ENCODE measurements around the gene GLI2. TPM values are rescaled to one million over a fixed set of nuclear protein-coding genes. Genes with fewer than 3 reads are reported as not detected.
A peak's percentile ranks its signal among the peaks of the same experiment; 100 is the strongest.

Gene GLI2
- total RNA-seq, 2 experiments from 2014 or later: not detected

- Mint-ChIP-seq H3K4me3 (no peak overlapping the region), H3K36me3 (ENCODE audit: low read depth) (no peaks in the 10 kb centered on the region), H3K9me3 (ENCODE audit: low read depth) (no peaks in the 10 kb centered on the region), H3K4me1 (no peaks in the 10 kb centered on the region), H3K27ac (no peak overlapping the region), H3K27me3 (peaks cover 8% of the 10 kb centered on the region)
- ChIA-PET CTCF (no interaction called here), POLR2A (no interaction called here)
- intact Hi-C loops (cut with DNase I, micrococcal nuclease): no loop called here
- ATAC-seq: no peak
- DNase-seq: no peak
Measured at GRCh38 chr2:120748741-120749140, 13.1 kb downstream of the GLI2 start.

- H3K27me3 Mint-ChIP-seq: peaks cover 7% of the 10 kb centered on the region
- intact Hi-C loops (cut with DNase I, micrococcal nuclease): no loop called here
- no peaks in the 10 kb centered on the region for H3K4me1 Mint-ChIP-seq
- H3K36me3 Mint-ChIP-seq (ENCODE audit: low read depth): no peaks in the 10 kb centered on the region
- ChIA-PET CTCF (no interaction called here), POLR2A (no interaction called here)
- ATAC-seq: no peak
- no peak overlapping the region for H3K4me3 Mint-ChIP-seq
- H3K27ac Mint-ChIP-seq: no peak overlapping the region
- no peaks in the 10 kb centered on the region for H3K9me3 Mint-ChIP-seq (ENCODE audit: low read depth)
- no peak for DNase-seq
Measured at GRCh38 chr2:120749506-120750431, 14.1 kb downstream of the GLI2 start.

GRCh38 chr2:120750488-120751210 lies 15.0 kb downstream of the GLI2 start:
- intact Hi-C loops (cut with DNase I, micrococcal nuclease): no loop called here
- H3K36me3 Mint-ChIP-seq (ENCODE audit: low read depth): no peaks in the 10 kb centered on the region
- H3K27me3 Mint-ChIP-seq: peaks cover 8% of the 10 kb centered on the region
- no peaks in the 10 kb centered on the region for H3K9me3 Mint-ChIP-seq (ENCODE audit: low read depth)
- no peak overlapping the region for H3K27ac Mint-ChIP-seq
- no peaks in the 10 kb centered on the region for H3K4me1 Mint-ChIP-seq
- ChIA-PET POLR2A (no interaction called here), CTCF (no interaction called here)
- no peak overlapping the region for H3K4me3 Mint-ChIP-seq
- no peak for ATAC-seq
- no peak for DNase-seq

- CTCF ChIA-PET: no interaction called here
- H3K27me3 Mint-ChIP-seq: peaks cover 9% of the 10 kb centered on the region
Measured at GRCh38 chr2:120751553-120751952, 15.9 kb downstream of the GLI2 start.

GRCh38 chr2:120754067-120754960 lies 18.6 kb downstream of the GLI2 start:
- no peak for ATAC-seq
- no peak for DNase-seq
- CTCF ChIA-PET: no interaction called here
- H3K36me3 Mint-ChIP-seq (ENCODE audit: low read depth): no peaks in the 10 kb centered on the region
- no peak overlapping the region for H3K4me3 Mint-ChIP-seq
- intact Hi-C loops (cut with DNase I, micrococcal nuclease): no loop called here
- no peaks in the 10 kb centered on the region for H3K4me1 Mint-ChIP-seq
- no peak overlapping the region for H3K27ac Mint-ChIP-seq
- POLR2A ChIA-PET: no interaction called here
- no peaks in the 10 kb centered on the region for H3K9me3 Mint-ChIP-seq (ENCODE audit: low read depth)
- peaks cover 10% of the 10 kb centered on the region for H3K27me3 Mint-ChIP-seq

More at GRCh38 chr2:120751553-120751952, 15.9 kb downstream of the GLI2 start:
- intact Hi-C loops (cut with DNase I, micrococcal nuclease): no loop called here
- H3K4me3 Mint-ChIP-seq: no peak overlapping the region
- POLR2A ChIA-PET: no interaction called here
- no peak overlapping the region for H3K27ac Mint-ChIP-seq
- no peaks in the 10 kb centered on the region for H3K4me1 Mint-ChIP-seq
- ATAC-seq (no peak), DNase-seq (no peak)
- no peaks in the 10 kb centered on the region for H3K9me3 Mint-ChIP-seq (ENCODE audit: low read depth)
- H3K36me3 Mint-ChIP-seq (ENCODE audit: low read depth): no peaks in the 10 kb centered on the region

GRCh38 chr2:120758181-120759144 lies 22.8 kb downstream of the GLI2 start:
- no peaks in the 10 kb centered on the region for H3K36me3 Mint-ChIP-seq (ENCODE audit: low read depth)
- intact Hi-C loops (cut with DNase I, micrococcal nuclease): no loop called here
- H3K9me3 Mint-ChIP-seq (ENCODE audit: low read depth): no peaks in the 10 kb centered on the region
- no peaks in the 10 kb centered on the region for H3K4me1 Mint-ChIP-seq
- POLR2A ChIA-PET: no interaction called here
- CTCF ChIA-PET: no interaction called here
- no peak overlapping the region for H3K4me3 Mint-ChIP-seq
- ATAC-seq: no peak
- no peak overlapping the region for H3K27ac Mint-ChIP-seq
- H3K27me3 Mint-ChIP-seq: peaks cover 12% of the 10 kb centered on the region
- peak; percentile 0 for DNase-seq

GRCh38 chr2:120759543-120760331 lies 24.1 kb downstream of the GLI2 start:
- Mint-ChIP-seq H3K36me3 (ENCODE audit: low read depth) (no peaks in the 10 kb centered on the region), H3K27me3 (peaks cover 7% of the 10 kb centered on the region), H3K4me3 (no peak overlapping the region), H3K4me1 (no peaks in the 10 kb centered on the region), H3K9me3 (ENCODE audit: low read depth) (no peaks in the 10 kb centered on the region), H3K27ac (no peak overlapping the region)
- ATAC-seq (no peak), DNase-seq (peak; percentile 1)
- intact Hi-C loops (cut with DNase I, micrococcal nuclease): no loop called here
- POLR2A ChIA-PET: no interaction called here
- CTCF ChIA-PET: interaction anchor here (0.6 kb wide), 1 partner anchor 23 kb away, joined by 3 read pairs; no protein-coding TSS in a partner anchor

- no peaks in the 10 kb centered on the region for H3K4me1 Mint-ChIP-seq
- DNase-seq (peak; percentile 1), ATAC-seq (no peak)
- H3K4me3 Mint-ChIP-seq: no peak overlapping the region
- peaks cover 7% of the 10 kb centered on the region for H3K27me3 Mint-ChIP-seq
- no peak overlapping the region for H3K27ac Mint-ChIP-seq
- ChIA-PET CTCF (interaction anchor here (0.6 kb wide), 1 partner anchor 24 kb away, joined by 3 read pairs; no protein-coding TSS in a partner anchor), POLR2A (no interaction called here)
- H3K9me3 Mint-ChIP-seq (ENCODE audit: low read depth): no peaks in the 10 kb centered on the region
- H3K36me3 Mint-ChIP-seq (ENCODE audit: low read depth): no peaks in the 10 kb centered on the region
- intact Hi-C loops (cut with DNase I, micrococcal nuclease): no loop called here
Measured at GRCh38 chr2:120760446-120761135, 24.9 kb downstream of the GLI2 start.

- Mint-ChIP-seq H3K27me3 (peaks cover 5% of the 10 kb centered on the region), H3K9me3 (ENCODE audit: low read depth) (no peaks in the 10 kb centered on the region), H3K4me1 (no peaks in the 10 kb centered on the region), H3K27ac (no peak overlapping the region), H3K36me3 (ENCODE audit: low read depth) (no peaks in the 10 kb centered on the region), H3K4me3 (no peak overlapping the region)
- ChIA-PET CTCF (no interaction called here), POLR2A (no interaction called here)
- ATAC-seq (no peak), DNase-seq (peak; percentile 1)
- intact Hi-C loops (cut with DNase I, micrococcal nuclease): no loop called here
Measured at GRCh38 chr2:120761164-120761861, 25.6 kb downstream of the GLI2 start.
